Loucy (cell line): ENCODE results near the gene MYO3B.

ENCODE experiments used
- CTCF ChIP-seq: fragments of 200-600 bp; sonication (generic); conservative IDR thresholded peaks from 2 replicates; pipeline ENCODE4 v1.5.1; 2014; ENCODE audit warnings: mild to moderate bottlenecking, antibody characterized with exemption, low read length
- EZH2phosphoT487 ChIP-seq: fragments of 200-600 bp; IDR thresholded peaks from 2 replicates; pipeline ENCODE4 v1.6.1; 2018; ENCODE audit warnings: antibody characterized with exemption, mild to moderate bottlenecking, moderate library complexity, borderline replicate concordance

DNA sequence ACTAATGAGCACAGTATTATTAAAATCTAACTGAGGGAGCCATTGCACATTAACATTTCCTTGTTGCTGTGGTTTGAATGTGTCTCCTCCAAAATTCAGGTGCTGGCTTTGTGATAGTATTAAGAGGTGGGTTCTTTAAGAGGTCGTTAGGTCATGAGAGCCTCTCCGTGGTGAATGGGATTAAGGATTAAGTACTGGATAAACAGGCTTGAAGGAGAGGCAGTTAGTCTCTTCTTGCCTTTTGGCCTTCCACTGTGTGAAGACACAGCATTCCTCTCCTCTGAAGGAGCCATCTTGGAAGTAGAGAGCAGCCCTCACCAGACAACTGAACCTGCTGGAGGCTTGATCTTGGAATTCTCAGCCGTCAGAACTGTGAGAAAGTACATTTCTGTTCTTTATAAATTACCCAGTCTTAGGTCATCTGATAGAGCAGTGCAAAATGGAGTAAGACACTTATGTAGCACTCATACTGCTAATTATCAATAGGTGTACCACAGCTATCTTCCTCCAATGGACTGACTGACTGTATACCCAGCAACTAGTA is 182.7 kb downstream of the MYO3B start:
- TF ChIP-seq CTCF (no peak), EZH2phosphoT487 (no peak)
